Spleen (tissue), 11 donors: ENCODE results near the gene SOD1. TPM values are rescaled to one million over a fixed set of nuclear protein-coding genes. Genes with fewer than 3 reads are reported as not detected.

Experiments used
- DNase-seq: peaks from one replicate; pipeline ENCODE4 v3.0.0-alpha.2; 2020
- H3K27ac ChIP-seq, 8 donors: fragments of 200-600 bp; sonication (generic) in 7 of 8; 1 replicate in 4 of 8; 2 replicates in 4 of 8; pipeline versions ENCODE4 v1.5.0 to v1.8.0; 2016 to 2021; ENCODE audit warnings: inconsistent platforms in 4 of 8, mild to moderate bottlenecking in 4 of 8, moderate library complexity in 1 of 8
- H3K27me3 ChIP-seq, 7 donors: fragments of 200-600 bp; sonication (generic) in 6 of 7; replicated peaks in 1 of 7; 1 replicate in 4 of 7; 2 replicates in 3 of 7; pipeline versions ENCODE4 v1.5.0 to v1.8.0; 2016 to 2021; ENCODE audit warnings: inconsistent platforms in 3 of 7, mild to moderate bottlenecking in 1 of 7
- H3K36me3 ChIP-seq, 6 donors: fragments of 200-600 bp; sonication (generic) in 5 of 6; 1 replicate in 4 of 6; 2 replicates in 2 of 6; pipeline versions ENCODE4 v1.5.0 to v1.8.0; 2016 to 2021; ENCODE audit warnings: inconsistent platforms in 2 of 6
- H3K4me1 ChIP-seq, 6 donors: fragments of 200-600 bp; sonication (generic) in 5 of 6; 1 replicate in 3 of 6; 2 replicates in 3 of 6; pipeline versions ENCODE4 v1.5.0 to v1.8.0; 2016 to 2021; ENCODE audit warnings: inconsistent platforms in 3 of 6
- H3K4me3 ChIP-seq, 8 donors: fragments of 200-600 bp; sonication (generic) in 7 of 8; 1 replicate in 4 of 8; 2 replicates in 4 of 8; pipeline versions ENCODE4 v1.5.0 to v1.8.0; 2016 to 2021; ENCODE audit warnings: inconsistent platforms in 4 of 8, mild to moderate bottlenecking in 4 of 8, moderate library complexity in 2 of 8
- H3K9me3 ChIP-seq, 8 donors: fragments of 200-600 bp; sonication (generic) in 7 of 8; 1 replicate in 4 of 8; 2 replicates in 4 of 8; pipeline versions ENCODE4 v1.5.0 to v1.8.0; 2016 to 2021; ENCODE audit warnings: inconsistent platforms in 4 of 8
- POLR2A ChIP-seq, 3 donors: fragments of 450-650 bp; IDR thresholded peaks; one replicate each; pipeline ENCODE4 v1.5.1; 2017; ENCODE audit warnings: antibody characterized with exemption in 3 of 3, mild to moderate bottlenecking in 1 of 3
- POLR2AphosphoS5 ChIP-seq, 3 donors: sonication (generic); formaldehyde crosslinking; IDR thresholded peaks; one replicate each; pipeline ENCODE4 v1.5.1; 2017; ENCODE audit warnings: antibody characterized with exemption in 3 of 3
- WGBS, 5 donors: extraction: QIAGEN DNeasy Blood & Tissue Kit in 3 of 5; methylation state at CpG; one replicate each; pipeline versions ENCODE4 v1.1.5 to v1.1.7; 2013 to 2018; 5-methylcytosine and 5-hydroxymethylcytosine counted together
- intact Hi-C: fragments of 100-400 bp; cut with DNase I; formaldehyde crosslinking; loops from one replicate; pipeline ENCODE4 v1.15.0; 2023; ENCODE audit warnings: low total_unique reads
- polyA plus RNA-seq, 3 donors: library from polyadenylated mRNA; stranded (reverse); fragments of 200-250 nt; gene quantifications; one replicate each; pipeline ENCODE4 v1.2.1, GENCODE V29; 2013
- total RNA-seq, 7 donors: library from RNA; depleted of rRNA in 3 of 7; stranded (reverse); fragments of >200 nt in 3 of 7; fragmentation: NEBNext Ultra II Directional in 4 of 7; extraction: Animal tissue kit (Norgen Biotek cat#: 25700) in 4 of 7; gene quantifications; one replicate each; pipeline versions ENCODE4 v1.1.0 to v1.2.1, GENCODE V29; 2016 to 2021
- TF ChIP-seq, protein P1 (sequence below), 11 experiments: fragments of 200-600 bp in 7 of 11; fragments of 450-650 bp in 4 of 11; sonication (generic) in 4 of 11; IDR thresholded peaks in 8 of 11; conservative IDR thresholded peaks in 3 of 11; 1 replicate in 7 of 11; 2 replicates in 4 of 11; pipeline versions ENCODE4 v1.4.0 to v1.8.0; 2016 to 2021; ENCODE audit warnings: antibody characterized with exemption in 11 of 11, inconsistent platforms in 4 of 11, mild to moderate bottlenecking in 1 of 11
- donor health status: healthy with polysubstance abuse.
- donor health status: DM: no; HTN: no; CAD: no; lungs with moderate emphysema.
- donor health status: DM: no; HTN: no; CAD: no.
- donor health status: Bipolar disorder and iron deficiency.
- donor health status: healthy.
- donor health status: DM: no; HTN: no; CAD: no.
- donor health status: DM: yes; HTN: yes; CAD: no.

Gene SOD1
- total and polyA plus RNA-seq, 10 donors, result 81.9 to 255 (median 128) TPM

DNA sequence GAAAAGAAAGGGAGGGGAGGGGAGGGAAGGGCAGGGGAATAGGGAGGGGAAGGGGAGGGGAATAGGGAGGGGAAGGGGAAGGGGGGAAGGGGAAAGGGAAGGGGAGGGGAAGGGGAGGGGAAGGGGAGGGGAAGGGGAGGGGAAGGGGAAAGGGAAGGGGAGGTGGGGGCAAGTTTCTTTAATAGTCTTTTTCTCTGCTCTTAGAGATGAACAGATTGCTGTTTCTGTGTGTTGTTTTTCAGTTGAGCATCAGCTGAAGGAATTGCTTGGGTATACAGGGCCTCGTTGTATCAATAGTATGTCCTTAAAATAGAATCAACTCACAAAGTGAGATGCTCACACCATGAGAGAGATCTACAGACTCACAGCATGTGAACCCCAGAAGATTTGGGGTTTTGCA is 44.8 kb upstream of the SOD1 start:
- H3K4me1 ChIP-seq, result no peaks in the 10 kb centered on the region
- peaks cover 0 to 23% (median 9%) of the 10 kb centered on the region in 8 donors for H3K9me3 ChIP-seq
- peaks cover 0 to 22% (median 0%) of the 10 kb centered on the region in 7 donors for H3K27me3 ChIP-seq
- 19 to 48% (median 40%) methylated on average over 1 of the region's 1 CpG for WGBS, 5 donors
- TF ChIP-seq, protein P1, sequence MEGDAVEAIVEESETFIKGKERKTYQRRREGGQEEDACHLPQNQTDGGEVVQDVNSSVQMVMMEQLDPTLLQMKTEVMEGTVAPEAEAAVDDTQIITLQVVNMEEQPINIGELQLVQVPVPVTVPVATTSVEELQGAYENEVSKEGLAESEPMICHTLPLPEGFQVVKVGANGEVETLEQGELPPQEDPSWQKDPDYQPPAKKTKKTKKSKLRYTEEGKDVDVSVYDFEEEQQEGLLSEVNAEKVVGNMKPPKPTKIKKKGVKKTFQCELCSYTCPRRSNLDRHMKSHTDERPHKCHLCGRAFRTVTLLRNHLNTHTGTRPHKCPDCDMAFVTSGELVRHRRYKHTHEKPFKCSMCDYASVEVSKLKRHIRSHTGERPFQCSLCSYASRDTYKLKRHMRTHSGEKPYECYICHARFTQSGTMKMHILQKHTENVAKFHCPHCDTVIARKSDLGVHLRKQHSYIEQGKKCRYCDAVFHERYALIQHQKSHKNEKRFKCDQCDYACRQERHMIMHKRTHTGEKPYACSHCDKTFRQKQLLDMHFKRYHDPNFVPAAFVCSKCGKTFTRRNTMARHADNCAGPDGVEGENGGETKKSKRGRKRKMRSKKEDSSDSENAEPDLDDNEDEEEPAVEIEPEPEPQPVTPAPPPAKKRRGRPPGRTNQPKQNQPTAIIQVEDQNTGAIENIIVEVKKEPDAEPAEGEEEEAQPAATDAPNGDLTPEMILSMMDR (IDR thresholded peaks at IDR 0.05 in 8 of 11, conservative IDR thresholded peaks at IDR 0.05 in 3 of 11), result no peak
- TF ChIP-seq POLR2AphosphoS5 (IDR thresholded peaks at IDR 0.05), result no peak
- no peaks in the 10 kb centered on the region for H3K36me3 ChIP-seq
- H3K27ac ChIP-seq, result no peak overlapping the region
- intact Hi-C loops, result no loop called here
- H3K4me3 ChIP-seq, result no peak overlapping the region
- DNase-seq, result no peak

DNA sequence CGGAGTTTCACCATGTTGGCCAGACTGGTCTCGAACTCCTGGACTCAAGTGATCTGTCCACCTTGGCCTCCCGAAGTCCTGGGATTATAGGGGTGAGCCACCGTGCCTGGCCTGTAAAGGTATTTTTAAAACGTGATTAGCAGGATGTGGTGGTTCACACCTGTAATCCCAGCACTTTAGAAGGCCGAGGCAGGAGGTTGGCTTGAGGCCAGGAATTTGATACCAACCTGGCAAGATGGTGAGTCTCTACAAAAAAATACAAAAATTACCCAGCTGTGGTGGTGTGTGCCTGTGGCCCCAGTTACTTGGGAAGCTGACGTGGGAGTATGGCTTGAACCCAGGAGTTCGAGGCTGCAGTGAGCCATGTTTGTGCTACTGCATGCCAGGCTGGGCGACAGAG is 43.3 kb upstream of the SOD1 start:
- 74 to 87% (median 82%) methylated on average over 7 to 9 of the region's 9 CpGs for WGBS, 5 donors
- no peak for TF ChIP-seq POLR2AphosphoS5 (IDR thresholded peaks at IDR 0.05)
- TF ChIP-seq, protein P1 (IDR thresholded peaks at IDR 0.05 in 8 of 11, conservative IDR thresholded peaks at IDR 0.05 in 3 of 11), result no peak
- no peak for TF ChIP-seq POLR2A (IDR thresholded peaks at IDR 0.05)

DNA sequence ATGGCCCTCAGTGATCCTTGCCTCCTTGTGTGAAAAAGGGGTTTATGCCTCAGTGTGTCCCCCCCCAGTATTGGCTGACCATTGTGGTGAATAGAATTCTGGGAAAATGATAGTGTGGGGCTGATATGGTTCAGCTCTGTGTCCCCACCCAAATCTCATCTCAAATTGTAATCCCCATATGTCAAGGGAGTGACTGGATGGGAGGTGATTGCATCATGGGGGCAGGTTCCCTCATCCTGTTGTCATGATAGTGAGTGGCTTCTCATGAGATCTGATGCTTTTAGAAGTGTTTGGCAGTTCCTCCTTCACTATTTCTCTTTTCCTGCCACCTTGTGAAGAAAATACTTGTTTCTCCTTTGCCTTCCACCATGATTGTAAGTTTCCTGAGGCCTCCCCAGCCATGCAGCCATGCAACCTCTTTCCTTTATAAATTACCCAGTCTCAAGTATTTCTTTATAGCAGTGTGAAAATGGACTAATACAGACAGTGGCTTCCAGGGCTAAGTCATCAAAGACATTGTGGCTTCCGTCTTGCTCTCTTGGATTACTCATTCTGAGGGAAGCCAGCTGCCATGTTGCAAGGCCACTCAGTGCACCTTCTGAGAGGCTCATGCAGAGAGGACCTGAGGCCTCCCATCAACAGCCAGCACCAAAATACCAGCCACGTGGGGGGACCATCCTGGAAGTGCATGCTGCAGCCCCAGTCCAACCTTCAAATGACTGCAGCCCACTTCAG is 40.6 kb upstream of the SOD1 start:
- WGBS, 5 donors, result 43 to 73% (median 68%) methylated on average over 2 of the region's 2 CpGs
- TF ChIP-seq, protein P1 (IDR thresholded peaks at IDR 0.05 in 8 of 11, conservative IDR thresholded peaks at IDR 0.05 in 3 of 11), result no peak
- TF ChIP-seq POLR2A (IDR thresholded peaks at IDR 0.05) (no peak), POLR2AphosphoS5 (IDR thresholded peaks at IDR 0.05) (no peak)
- Histone ChIP-seq H3K9me3 (peaks cover 0 to 12% (median 0%) of the 10 kb centered on the region in 8 donors), H3K27ac (no peak overlapping the region), H3K4me1 (no peaks in the 10 kb centered on the region), H3K4me3 (no peak overlapping the region), H3K36me3 (no peaks in the 10 kb centered on the region), H3K27me3 (no peaks in the 10 kb centered on the region)
- intact Hi-C loops, result no loop called here
- no peak for DNase-seq

More for the DNA sequence above, 43.3 kb upstream of the SOD1 start:
- H3K36me3 ChIP-seq, result no peaks in the 10 kb centered on the region
- peaks cover 0 to 18% (median 0%) of the 10 kb centered on the region in 7 donors for H3K27me3 ChIP-seq
- intact Hi-C loops, result no loop called here
- no peak overlapping the region for H3K4me3 ChIP-seq
- no peak overlapping the region for H3K27ac ChIP-seq
- DNase-seq, result no peak
- peaks cover 0 to 18% (median 5%) of the 10 kb centered on the region in 8 donors for H3K9me3 ChIP-seq
- H3K4me1 ChIP-seq, result no peaks in the 10 kb centered on the region

DNA sequence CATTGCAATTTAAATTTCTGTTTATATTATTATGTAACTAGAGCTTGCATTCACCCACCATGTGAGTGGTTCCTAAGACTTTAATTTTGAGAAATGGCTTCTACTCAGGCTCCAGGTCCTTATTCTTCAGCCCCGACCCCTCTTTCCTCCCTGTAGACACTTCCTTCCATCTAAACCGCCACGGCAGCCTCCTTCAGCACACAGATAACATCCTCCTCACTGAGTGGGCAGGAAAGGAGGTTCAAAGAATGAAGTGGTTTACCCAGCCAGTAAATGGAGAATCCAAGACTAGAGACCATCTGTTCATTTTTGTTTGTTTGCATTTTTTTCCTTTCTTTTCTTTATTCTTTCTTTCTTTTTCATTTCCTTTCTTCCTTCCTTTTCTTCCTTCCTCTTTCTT is 37.1 kb upstream of the SOD1 start:
- no peak for DNase-seq
- intact Hi-C loops, result no loop called here
- TF ChIP-seq POLR2A (IDR thresholded peaks at IDR 0.05) (no peak), POLR2AphosphoS5 (IDR thresholded peaks at IDR 0.05) (no peak)
- TF ChIP-seq, protein P1 (IDR thresholded peaks at IDR 0.05 in 8 of 11, conservative IDR thresholded peaks at IDR 0.05 in 3 of 11), result no peak
- Histone ChIP-seq H3K36me3 (no peaks in the 10 kb centered on the region), H3K27me3 (no peaks in the 10 kb centered on the region), H3K27ac (no peak overlapping the region), H3K4me1 (no peaks in the 10 kb centered on the region), H3K4me3 (no peak overlapping the region), H3K9me3 (peaks cover 0 to 12% (median 0%) of the 10 kb centered on the region in 8 donors)
- 20 to 29% (median 24%) methylated on average over 3 of the region's 3 CpGs for WGBS, 5 donors
